ENCODE data around the gene C16orf87. TPM values are rescaled to one million over a fixed set of nuclear protein-coding genes. Genes with fewer than 3 reads are reported as not detected.
"Not testable (repeated sequence)": the region's sequence is repeated elsewhere in the genome, so short reads cannot be mapped to it uniquely, and the experiment has no call there.

C16orf87 gene
- total RNA-seq, 1 experiment from 2014 or later = 8.7 TPM

GRCh38 chr16:46873201-46873600 is 42.2 kb upstream of the C16orf87 start:
- no peaks in the 10 kb centered on the region for H3K4me1 ChIP-seq (ENCODE audit: control insufficient read depth, insufficient read depth, low read length)
- H3K36me3 ChIP-seq (ENCODE audit: control insufficient read depth, insufficient read depth, low read length) = no peaks in the 10 kb centered on the region
- BruUV-seq (replicated peaks) = no TSS peak
- no peak overlapping the region for H3K27ac ChIP-seq (ENCODE audit: low read length)
- H3K9me3 ChIP-seq (ENCODE audit: control insufficient read depth, insufficient read depth, low read depth, low read length) = no peaks in the 10 kb centered on the region
- ChIA-PET CTCF (no interaction called here), POLR2A (no interaction called here)
- no peak overlapping the region for H3K4me3 ChIP-seq (ENCODE audit: low read depth in 2 of 2, low read length in 2 of 2)
- ATAC-seq (no peak), DNase-seq (ENCODE audit: low read depth, low spot score) (no peak)
- intact Hi-C loops (cut with micrococcal nuclease; ENCODE audit: unreplicated experiment) = no loop called here
- H3K27me3 ChIP-seq (ENCODE audit: control insufficient read depth, insufficient read depth, low read length) = no peaks in the 10 kb centered on the region
- in situ Hi-C loops (cut with HindIII; ENCODE audit: low pct_unique_long_range_greater_than_20kb, low sequenced_read_pairs) = no loop called here
- TF ChIP-seq SIN3A (IDR thresholded peaks at IDR 0.05; ENCODE audit: borderline replicate concordance, insufficient read depth, low read depth, low read length) = no peak
- no peak for TF ChIP-seq CTCF (IDR thresholded peaks at IDR 0.05)
- no peak for TF ChIP-seq POLR2AphosphoS5 (IDR thresholded peaks at IDR 0.05; ENCODE audit: low read depth, low read length)
- TF ChIP-seq TCF7L2 (IDR thresholded peaks at IDR 0.05; ENCODE audit: low read depth, low read length) = no peak
- TF ChIP-seq REST (IDR thresholded peaks at IDR 0.05; ENCODE audit: insufficient read depth in 1 of 2, low read depth in 2 of 2, low read length in 1 of 2) = no peak

- BruUV-seq (replicated peaks) = no TSS peak
- POLR2A ChIA-PET = no interaction called here
- Histone ChIP-seq H3K27ac (ENCODE audit: low read length) (no peak overlapping the region), H3K9me3 (ENCODE audit: control insufficient read depth, insufficient read depth, low read depth, low read length) (no peaks in the 10 kb centered on the region), H3K4me1 (ENCODE audit: control insufficient read depth, insufficient read depth, low read length) (no peaks in the 10 kb centered on the region), H3K4me3 (ENCODE audit: low read depth in 2 of 2, low read length in 2 of 2) (no peak overlapping the region), H3K27me3 (ENCODE audit: control insufficient read depth, insufficient read depth, low read length) (no peaks in the 10 kb centered on the region), H3K36me3 (ENCODE audit: control insufficient read depth, insufficient read depth, low read length) (no peaks in the 10 kb centered on the region)
- DNase-seq (ENCODE audit: low read depth, low spot score) (no peak), ATAC-seq (no peak)
- CTCF ChIA-PET = no interaction called here
- intact Hi-C loops (cut with micrococcal nuclease; ENCODE audit: unreplicated experiment) (no loop called here), in situ Hi-C loops (cut with HindIII; ENCODE audit: low pct_unique_long_range_greater_than_20kb, low sequenced_read_pairs) (no loop called here)
- TF ChIP-seq TCF7L2 (IDR thresholded peaks at IDR 0.05; ENCODE audit: low read depth, low read length) = no peak
- TF ChIP-seq CTCF (IDR thresholded peaks at IDR 0.05) = no peak
- TF ChIP-seq REST (IDR thresholded peaks at IDR 0.05; ENCODE audit: insufficient read depth in 1 of 2, low read depth in 2 of 2, low read length in 1 of 2) = no peak
- TF ChIP-seq POLR2AphosphoS5 (IDR thresholded peaks at IDR 0.05; ENCODE audit: low read depth, low read length) = no peak
- no peak for TF ChIP-seq SIN3A (IDR thresholded peaks at IDR 0.05; ENCODE audit: borderline replicate concordance, insufficient read depth, low read depth, low read length)
Observed at GRCh38 chr16:46871597-46871996, 40.6 kb upstream of the C16orf87 start.

- intact Hi-C loops (cut with micrococcal nuclease; ENCODE audit: unreplicated experiment); ATAC-seq; H3K36me3 ChIP-seq (ENCODE audit: control insufficient read depth, insufficient read depth, low read length); H3K4me3 ChIP-seq (ENCODE audit: low read depth in 2 of 2, low read length in 2 of 2); DNase-seq (ENCODE audit: low read depth, low spot score); POLR2A ChIA-PET; H3K4me1 ChIP-seq (ENCODE audit: control insufficient read depth, insufficient read depth, low read length); CTCF ChIA-PET; H3K27me3 ChIP-seq (ENCODE audit: control insufficient read depth, insufficient read depth, low read length); H3K9me3 ChIP-seq (ENCODE audit: control insufficient read depth, insufficient read depth, low read depth, low read length); H3K27ac ChIP-seq (ENCODE audit: low read length); in situ Hi-C loops (cut with HindIII; ENCODE audit: low pct_unique_long_range_greater_than_20kb, low sequenced_read_pairs); BruUV-seq (replicated peaks): not testable (repeated sequence)
Observed at GRCh38 chr16:46868891-46869290, 37.9 kb upstream of the C16orf87 start.

GRCh38 chr16:46867486-46867885 is 36.5 kb upstream of the C16orf87 start:
- H3K27ac ChIP-seq (ENCODE audit: low read length); BruUV-seq (replicated peaks); CTCF ChIA-PET; DNase-seq (ENCODE audit: low read depth, low spot score); H3K4me3 ChIP-seq (ENCODE audit: low read depth in 2 of 2, low read length in 2 of 2); H3K27me3 ChIP-seq (ENCODE audit: control insufficient read depth, insufficient read depth, low read length); H3K36me3 ChIP-seq (ENCODE audit: control insufficient read depth, insufficient read depth, low read length); in situ Hi-C loops (cut with HindIII; ENCODE audit: low pct_unique_long_range_greater_than_20kb, low sequenced_read_pairs); POLR2A ChIA-PET; H3K9me3 ChIP-seq (ENCODE audit: control insufficient read depth, insufficient read depth, low read depth, low read length); ATAC-seq; H3K4me1 ChIP-seq (ENCODE audit: control insufficient read depth, insufficient read depth, low read length); intact Hi-C loops (cut with micrococcal nuclease; ENCODE audit: unreplicated experiment): not testable (repeated sequence)

Measured in Panc1 (cell line).